ENCODE data around the gene PEX6.

The PEX6 gene

DNA sequence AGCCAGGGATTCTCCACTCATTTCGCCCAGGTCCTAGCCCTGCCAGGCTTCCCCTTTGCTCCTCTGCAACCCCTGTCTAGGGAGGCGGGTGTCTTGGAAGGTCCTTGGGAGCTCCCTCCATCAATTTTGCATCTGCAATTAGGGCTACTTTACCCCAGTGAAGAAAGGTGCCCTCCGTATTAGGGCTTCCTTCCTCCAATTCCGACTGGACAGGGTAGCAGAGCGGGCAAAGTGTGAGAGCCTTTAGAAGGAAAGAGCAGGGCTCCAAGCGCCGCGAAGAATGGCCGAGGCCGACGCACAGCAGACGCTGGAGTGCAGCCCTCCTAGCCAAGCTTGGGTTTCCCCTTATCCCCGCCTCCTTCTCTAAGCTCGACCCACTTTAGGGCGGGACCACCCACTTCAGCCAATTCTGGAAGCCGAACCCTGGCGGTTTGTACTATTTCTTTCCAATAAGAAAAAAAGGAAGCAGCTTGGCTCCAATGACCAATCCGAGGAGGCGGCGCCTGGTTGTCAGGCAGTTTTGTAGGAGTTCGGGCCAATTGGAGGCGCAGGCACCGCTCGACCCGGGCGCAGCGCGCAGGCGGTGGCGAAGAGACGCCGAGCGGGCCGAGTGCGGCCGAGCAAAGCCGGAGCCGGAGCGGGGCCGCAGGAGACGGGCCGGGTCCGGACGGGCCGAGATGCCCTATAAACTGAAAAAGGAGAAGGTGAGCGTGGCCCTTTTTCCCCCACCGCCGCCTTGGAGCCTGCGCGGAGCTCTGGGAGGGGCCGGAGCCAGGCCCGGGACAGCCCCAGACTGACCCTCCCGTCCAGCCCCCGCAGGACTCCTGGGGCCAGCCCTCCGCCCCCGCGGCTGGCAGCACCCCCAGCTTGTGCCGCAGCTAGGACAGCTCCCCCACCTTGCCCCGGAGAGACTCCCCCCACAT lies 5.3 kb upstream of the PEX6 start, which contains the start of gene PPP2R5D:
Gene PPP2R5D (plus strand): TSS at position 570 of the 923 bp plus-strand sequence. CDS start 108 bp downstream, at position 678.
- TF ChIP-seq, protein P1, sequence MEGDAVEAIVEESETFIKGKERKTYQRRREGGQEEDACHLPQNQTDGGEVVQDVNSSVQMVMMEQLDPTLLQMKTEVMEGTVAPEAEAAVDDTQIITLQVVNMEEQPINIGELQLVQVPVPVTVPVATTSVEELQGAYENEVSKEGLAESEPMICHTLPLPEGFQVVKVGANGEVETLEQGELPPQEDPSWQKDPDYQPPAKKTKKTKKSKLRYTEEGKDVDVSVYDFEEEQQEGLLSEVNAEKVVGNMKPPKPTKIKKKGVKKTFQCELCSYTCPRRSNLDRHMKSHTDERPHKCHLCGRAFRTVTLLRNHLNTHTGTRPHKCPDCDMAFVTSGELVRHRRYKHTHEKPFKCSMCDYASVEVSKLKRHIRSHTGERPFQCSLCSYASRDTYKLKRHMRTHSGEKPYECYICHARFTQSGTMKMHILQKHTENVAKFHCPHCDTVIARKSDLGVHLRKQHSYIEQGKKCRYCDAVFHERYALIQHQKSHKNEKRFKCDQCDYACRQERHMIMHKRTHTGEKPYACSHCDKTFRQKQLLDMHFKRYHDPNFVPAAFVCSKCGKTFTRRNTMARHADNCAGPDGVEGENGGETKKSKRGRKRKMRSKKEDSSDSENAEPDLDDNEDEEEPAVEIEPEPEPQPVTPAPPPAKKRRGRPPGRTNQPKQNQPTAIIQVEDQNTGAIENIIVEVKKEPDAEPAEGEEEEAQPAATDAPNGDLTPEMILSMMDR (IDR thresholded peaks at IDR 0.05; ENCODE audit: control insufficient read depth, extremely low read depth, insufficient read depth), result no peak
- peak; percentile 98 for DNase-seq (ENCODE audit: low read depth)
- H3K4me3 ChIP-seq (ENCODE audit: low read depth, low read length), result peak within 1 kb of the TSS; percentile 80

DNA sequence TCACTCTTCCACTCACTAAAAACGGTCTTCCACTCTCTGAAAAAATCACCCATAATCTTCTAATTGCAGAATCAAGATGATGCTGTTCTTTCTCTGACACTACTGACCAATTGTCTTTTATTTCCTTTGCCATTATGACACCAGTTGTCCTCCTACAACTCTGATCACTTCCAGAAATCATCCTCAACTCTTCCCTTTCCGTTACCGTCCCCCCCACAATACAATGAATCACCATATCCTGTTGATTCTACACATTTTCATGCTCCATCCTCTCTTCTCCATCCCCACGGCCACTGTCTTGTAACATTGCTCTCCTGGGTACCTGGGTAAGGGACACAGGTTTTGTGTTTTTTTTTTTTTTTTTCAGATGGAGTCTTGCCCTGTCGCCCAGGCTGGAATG lies 2.9 kb upstream of the PEX6 start:
- TF ChIP-seq, protein P1 (IDR thresholded peaks at IDR 0.05; ENCODE audit: control insufficient read depth, extremely low read depth, insufficient read depth), result no peak
- no peak overlapping the region for H3K4me3 ChIP-seq (ENCODE audit: low read depth, low read length)
- DNase-seq (ENCODE audit: low read depth), result no peak

DNA sequence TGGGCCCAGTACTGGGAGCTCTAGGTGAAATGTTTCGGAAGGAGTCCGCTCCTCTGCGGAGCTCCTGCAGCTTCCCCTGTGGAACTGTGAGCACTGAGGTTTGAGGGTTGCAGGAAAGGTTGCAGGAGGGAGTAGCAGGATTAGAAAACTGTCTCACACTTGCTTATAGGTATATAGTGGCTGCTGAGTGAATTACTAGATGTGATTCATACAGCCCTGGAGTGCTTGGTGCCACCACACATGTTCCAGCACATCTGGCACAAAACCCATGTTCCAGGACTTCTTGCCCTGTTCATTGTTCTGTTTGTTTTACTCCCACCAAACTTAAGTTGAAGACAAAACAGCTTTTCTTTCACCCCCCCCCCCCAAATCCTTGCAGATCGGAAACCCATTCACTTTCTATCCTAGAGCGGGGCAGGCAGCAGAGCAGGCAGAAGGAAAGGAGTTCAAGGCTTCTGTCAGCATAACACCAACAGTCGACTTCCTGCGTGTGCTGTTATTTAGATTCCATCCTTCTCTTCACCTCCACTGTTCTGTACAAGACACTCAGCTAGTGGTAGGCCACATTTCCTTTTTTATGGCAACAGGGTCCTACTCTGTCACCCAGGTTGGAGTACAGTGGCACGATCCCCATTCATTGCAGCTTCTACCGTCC lies 669 bp upstream of the PEX6 start:
- DNase-seq (ENCODE audit: low read depth), result no peak
- peak overlapping the region; percentile 80 for H3K4me3 ChIP-seq (ENCODE audit: low read depth, low read length)
- TF ChIP-seq, protein P1 (IDR thresholded peaks at IDR 0.05; ENCODE audit: control insufficient read depth, extremely low read depth, insufficient read depth), result no peak

DNA sequence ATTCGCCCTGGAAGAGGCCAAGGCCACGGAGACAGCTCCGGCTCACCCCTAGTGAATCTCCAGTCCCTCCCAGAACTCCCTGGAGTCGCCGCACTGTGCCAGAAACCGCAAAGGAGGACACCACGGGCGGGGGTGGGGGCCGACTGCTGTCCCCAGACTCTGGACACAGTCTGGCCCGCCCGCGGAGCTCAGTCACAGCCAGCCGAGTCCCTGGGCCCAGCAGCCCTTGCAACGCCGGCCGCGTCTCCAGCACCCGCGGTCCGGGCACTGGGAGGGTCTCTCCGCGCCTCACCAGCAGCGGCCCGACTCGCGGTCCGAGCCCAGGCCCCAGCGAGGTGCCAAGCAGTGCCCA lies 518 bp downstream of the PEX6 start:
- TF ChIP-seq, protein P1 (IDR thresholded peaks at IDR 0.05; ENCODE audit: control insufficient read depth, extremely low read depth, insufficient read depth), result no peak
- peak overlapping the region; percentile 80 for H3K4me3 ChIP-seq (ENCODE audit: low read depth, low read length)
- no peak for DNase-seq (ENCODE audit: low read depth)

DNA sequence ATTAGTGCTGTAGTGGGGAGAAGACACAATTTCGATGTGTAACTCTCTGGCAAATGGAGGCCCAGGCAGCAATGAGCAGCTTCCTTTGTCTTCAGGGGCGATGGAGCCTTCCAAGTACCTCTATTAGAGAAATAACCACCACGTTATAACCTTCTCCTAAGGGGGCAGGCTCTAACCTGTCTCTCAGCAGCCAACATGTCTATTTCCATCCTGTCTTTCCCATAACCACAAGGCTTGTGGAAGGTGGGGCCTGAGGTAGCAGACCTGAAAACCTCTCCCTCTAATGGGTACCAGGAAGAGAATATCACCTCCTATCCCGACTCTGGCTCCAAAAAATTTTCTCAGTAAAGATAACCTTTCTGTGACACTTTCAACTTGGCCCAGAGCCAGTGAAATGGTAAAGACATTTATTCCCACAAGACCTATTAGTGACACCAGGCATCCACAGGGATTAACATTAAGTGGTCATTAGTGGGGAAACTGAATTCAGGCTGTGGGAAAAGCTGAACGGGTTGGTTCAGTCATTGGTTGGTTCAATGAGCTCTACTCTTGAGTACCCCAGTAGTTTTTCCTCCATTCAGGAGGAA lies 4.0 kb downstream of the PEX6 start:
- DNase-seq (ENCODE audit: low read depth), result no peak
- TF ChIP-seq, protein P1 (IDR thresholded peaks at IDR 0.05; ENCODE audit: control insufficient read depth, extremely low read depth, insufficient read depth), result no peak
- H3K4me3 ChIP-seq (ENCODE audit: low read depth, low read length), result no peak overlapping the region

DNA sequence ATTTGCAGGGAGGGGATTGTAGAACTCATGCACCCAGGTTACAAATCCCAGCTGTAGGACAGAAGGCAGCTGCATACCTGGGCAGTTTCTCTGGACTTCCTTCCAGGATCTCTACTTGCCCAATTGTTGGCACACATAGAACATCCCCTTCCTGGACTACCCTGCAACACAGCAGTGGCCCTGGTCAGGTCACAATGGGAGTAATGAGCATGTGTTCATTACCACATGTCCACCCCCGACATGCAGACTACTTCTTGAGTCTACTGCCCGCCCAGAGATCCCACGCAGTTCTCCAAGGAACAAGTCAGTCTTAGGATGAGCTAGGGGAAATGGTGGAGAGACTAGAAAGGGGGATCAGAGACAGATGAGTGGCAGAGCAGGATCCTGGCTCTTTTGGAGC lies 5.1 kb downstream of the PEX6 start:
- TF ChIP-seq, protein P1 (IDR thresholded peaks at IDR 0.05; ENCODE audit: control insufficient read depth, extremely low read depth, insufficient read depth), result no peak
- no peak for DNase-seq (ENCODE audit: low read depth)
- H3K4me3 ChIP-seq (ENCODE audit: low read depth, low read length), result no peak overlapping the region
